GM12878 (cell line): ENCODE data around the gene TRIM38. TPM values are rescaled to one million over a fixed set of nuclear protein-coding genes. Genes with fewer than 3 reads are reported as not detected.

Experiments
- ATAC-seq: fragments of 200-7000 bp; cut with Tn5 transposase; 3 replicates; pipeline ENCODE4 v1.9.1; 2020; ENCODE audit warnings: mild to moderate bottlenecking, moderate library complexity
- BruUV-seq: library from RNA; stranded (reverse); fragments of 400-500 nt; replicated peaks from 2 replicates; lab custom pipeline; 2021; lab: Mats Ljungman, UMichigan
- CTCF ChIA-PET: fragments of 300-600 bp; sonication (Branson Sonifier 250); formaldehyde crosslinking; extraction: SDS; loops from one replicate; lab custom pipeline; 2021; ENCODE audit warnings: inconsistent platforms; lab: Yijun Ruan, JAX
- POLR2A ChIA-PET: fragments of 350-600 bp; formaldehyde crosslinking; extraction: SDS; loops from one replicate; lab custom pipeline; 2021; ENCODE audit warnings: inconsistent platforms; lab: Charles Lee
- RAD21 ChIA-PET: fragments of 300-600 bp; sonication (Branson Sonifier 250); formaldehyde crosslinking; loops from one replicate; lab custom pipeline; 2023; ENCODE audit warnings: antibody characterized with exemption; ENCODE audit not compliant: unreplicated experiment; lab: Charles Lee
- SMC1A ChIA-PET: fragments of 300-600 bp; sonication (Branson Sonifier 250); formaldehyde crosslinking; loops from one replicate; lab custom pipeline; 2023; ENCODE audit not compliant: unreplicated experiment, uncharacterized antibody; lab: Charles Lee
- DNase-seq: peaks from one replicate; pipeline ENCODE4 v3.0.0-alpha.2; 2011; ENCODE audit warnings: low read depth, low spot score
- FAIRE-seq: peaks from 3 replicates; lab custom pipeline; 2011; peaks lifted over from hg19 to GRCh38; lab: Jason Lieb, UNC
- H2AFZ ChIP-seq: 2 replicates; pipeline ENCODE4 v1.6.0; 2011; ENCODE audit warnings: low read depth, low read length, control low read depth; ENCODE audit not compliant: control insufficient read depth
- H3K27ac ChIP-seq: 2 replicates; pipeline ENCODE4 v1.5.1; 2011; ENCODE audit warnings: control low read depth; ENCODE audit not compliant: control insufficient read depth, insufficient read depth
- H3K27me3 ChIP-seq, 2 experiments: replicated peaks in 1 of 2; 2 replicates each; pipeline versions ENCODE4 v1.6.0 to v1.6.1; 2011; ENCODE audit warnings: low read length in 1 of 2; ENCODE audit not compliant: control insufficient read depth in 2 of 2, insufficient read depth in 2 of 2
- H3K36me3 ChIP-seq, 2 experiments: 2 replicates each; pipeline ENCODE4 v1.5.1; 2011; ENCODE audit warnings: low read length in 1 of 2; ENCODE audit not compliant: control insufficient read depth in 2 of 2, insufficient read depth in 2 of 2
- H3K4me1 ChIP-seq: 2 replicates; pipeline ENCODE4 v1.6.1; 2011; ENCODE audit warnings: mild to moderate bottlenecking, low read length, moderate library complexity, mixed read lengths; ENCODE audit not compliant: control insufficient read depth, insufficient read depth
- H3K4me2 ChIP-seq: 2 replicates; pipeline ENCODE4 v1.6.0; 2011; ENCODE audit warnings: control low read depth; ENCODE audit not compliant: control insufficient read depth, insufficient read depth
- H3K4me3 ChIP-seq: fragments of 200-600 bp; sonication (generic); 2 replicates; pipeline ENCODE4 v1.5.1; 2016
- H3K79me2 ChIP-seq: 2 replicates; pipeline ENCODE4 v1.6.0; 2011; ENCODE audit warnings: low read length; ENCODE audit not compliant: control insufficient read depth, insufficient read depth
- H3K9ac ChIP-seq: 2 replicates; pipeline ENCODE4 v1.8.0; 2011; ENCODE audit warnings: low read length, control low read depth, mixed read lengths; ENCODE audit not compliant: control insufficient read depth, insufficient read depth
- H3K9me3 ChIP-seq: replicated peaks from 3 replicates; pipeline ENCODE4 v1.5.1; 2011; ENCODE audit warnings: mild to moderate bottlenecking, low read length; ENCODE audit not compliant: control insufficient read depth, insufficient read depth
- H4K20me1 ChIP-seq: 2 replicates; pipeline ENCODE4 v1.6.0; 2011; ENCODE audit not compliant: control insufficient read depth, insufficient read depth
- BRCA1 ChIP-seq: IDR thresholded peaks from 2 replicates; pipeline ENCODE4 v1.6.1; 2011; ENCODE audit warnings: low read depth, low read length, improper control_type of control experiment
- HDGF ChIP-seq: fragments of 450-650 bp; IDR thresholded peaks from 2 replicates; pipeline ENCODE4 v1.6.1; 2016; ENCODE audit warnings: antibody characterized with exemption
- LARP7 ChIP-seq: fragments of 450-650 bp; IDR thresholded peaks from 2 replicates; pipeline ENCODE4 v1.6.1; 2017; ENCODE audit warnings: mild to moderate bottlenecking
- MEF2B ChIP-seq: fragments of 450-650 bp; IDR thresholded peaks from 2 replicates; pipeline ENCODE4 v1.6.1; 2018; ENCODE audit warnings: mild to moderate bottlenecking, moderate library complexity; ENCODE audit not compliant: partially characterized antibody, poor library complexity, severe bottlenecking
- NR2F1 ChIP-seq: fragments of 450-650 bp; conservative IDR thresholded peaks from 2 replicates; pipeline ENCODE4 v1.6.1; 2017; ENCODE audit warnings: mild to moderate bottlenecking
- POLR2AphosphoS5 ChIP-seq: IDR thresholded peaks from 2 replicates; pipeline ENCODE4 v1.6.1; 2011; ENCODE audit warnings: mild to moderate bottlenecking, low read length, inconsistent platforms
- TCF12 ChIP-seq: IDR thresholded peaks from 2 replicates; pipeline ENCODE4 v1.6.1; 2011; ENCODE audit warnings: low read depth, mild to moderate bottlenecking, low read length
- YY1 ChIP-seq: IDR thresholded peaks from 2 replicates; pipeline ENCODE4 v1.6.1; 2011; ENCODE audit warnings: low read depth, mild to moderate bottlenecking, low read length
- WGBS: methylation state at CpG from one replicate; pipeline ENCODE4 v1.1.6; 2016; ENCODE audit warnings: low lambda C conversion rate; ENCODE audit not compliant: insufficient replicate concordance, insufficient coverage; ENCODE audit errors: missing lambda C conversion rate; 5-methylcytosine and 5-hydroxymethylcytosine counted together
- in situ Hi-C: fragments of 300-500 bp; cut with MboI; formaldehyde crosslinking; loops from 9 replicates; pipeline ENCODE4 v1.14.3; 2018; ENCODE audit warnings: mixed read lengths
- intact Hi-C: fragments of 100-400 bp; cut with micrococcal nuclease; formaldehyde crosslinking; loops from one replicate; pipeline ENCODE4 v1.14.2; 2022; ENCODE audit not compliant: unreplicated experiment
- polyA plus RNA-seq, 11 experiments: library from polyadenylated mRNA; depleted of rRNA in 4 of 11; unstranded in 6 of 11; stranded (reverse) in 5 of 11; fragments of >200 nt; fragmentation: Nextera tagmentation in 4 of 11; fragmentation: Illumina TruSeq in 1 of 11; extraction: Ambion mirVana in 4 of 11; extraction: Trizol in 1 of 11; gene quantifications; 1 replicate in 1 of 11; 2 replicates in 10 of 11; pipeline versions ENCODE4 v1.2.1 to v1.2.3, GENCODE V29; 2011 to 2016; ENCODE audit warnings: inconsistent platforms in 2 of 11, missing spikeins in 2 of 11, low read depth in 1 of 11
- total RNA-seq, 4 experiments: library from RNA; depleted of rRNA in 3 of 4; stranded (reverse); fragments of >200 nt in 3 of 4; fragmentation: Illumina TruSeq in 1 of 4; extraction: Trizol in 1 of 4; gene quantifications; 2 replicates each; pipeline versions ENCODE4 v1.2.1 to v1.2.3, GENCODE V29; 2013 to 2021
- TF ChIP-seq, protein P1 (sequence below): fragments of 450-650 bp; IDR thresholded peaks from 2 replicates; pipeline ENCODE4 v1.6.1; 2017; ENCODE audit warnings: low read depth, mild to moderate bottlenecking, moderate library complexity
- TF ChIP-seq, protein P2 (sequence below): IDR thresholded peaks from 2 replicates; pipeline ENCODE4 v1.6.1; 2011; ENCODE audit warnings: mild to moderate bottlenecking, low read depth, low read length, moderate library complexity; ENCODE audit not compliant: insufficient replicate concordance
- TF ChIP-seq, protein P3 (sequence below): fragments of 450-650 bp; IDR thresholded peaks from 2 replicates; pipeline ENCODE4 v1.6.1; 2018; ENCODE audit warnings: borderline replicate concordance, mild to moderate bottlenecking; ENCODE audit not compliant: partially characterized antibody

Gene TRIM38
- total and polyA plus RNA-seq, 10 of the 15 experiments (the other 5 are each of a cell fraction or from before 2014, with no cell fraction given): 4.5 to 14.7 (median 11.1) TPM

DNA sequence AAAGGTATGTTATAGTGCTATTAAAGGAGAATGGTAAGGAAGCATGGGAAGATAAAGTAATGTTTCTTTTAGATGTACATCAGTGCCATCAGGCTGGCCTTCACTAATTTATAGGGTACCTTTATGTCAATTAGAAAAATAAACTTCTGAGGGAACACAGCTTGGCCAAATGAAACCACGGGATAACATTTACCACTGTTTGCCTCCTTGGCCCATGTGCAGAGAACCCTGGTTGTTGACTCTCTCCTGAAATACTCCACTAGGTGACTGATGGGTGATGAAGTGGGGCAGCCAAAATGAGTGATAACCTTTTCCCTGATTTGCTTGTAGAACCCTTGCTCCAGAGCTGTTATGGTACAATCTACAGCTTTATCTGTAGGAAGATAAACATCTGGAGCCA is 9.5 kb downstream of the TRIM38 start:
- DNase-seq (no peak), FAIRE-seq (no peak), ATAC-seq (no peak)
- TF ChIP-seq POLR2AphosphoS5 (0 out of 2 replicates have a peak, but pooled peaks have one; percentile 22), TCF12 (no peak)
- RAD21 ChIA-PET: interaction anchor here (1.2 kb wide), 1 partner anchor 21 kb away, joined by 4 read pairs; no protein-coding TSS in a partner anchor
- CTCF ChIA-PET: interaction anchor here (0.5 to 1.5 kb wide), 4 partner anchors 9 to 1585 kb away, joined by 3 to 5 read pairs (median 4); no protein-coding TSS in a partner anchor
- Histone ChIP-seq H3K27ac (no peak overlapping the region), H3K4me3 (no peak overlapping the region), H3K79me2 (peaks cover 12% of the 10 kb centered on the region), H2AFZ (no peak overlapping the region), H3K27me3 (no peaks in the 10 kb centered on the region), H3K9me3 (no peaks in the 10 kb centered on the region), H3K36me3 (peaks cover 1 to 44% of the 10 kb centered on the region in 2 experiments; a peak in 3 of 4 replicates), H3K4me1 (peaks cover 16% of the 10 kb centered on the region), H3K4me2 (no peak overlapping the region), H4K20me1 (no peaks in the 10 kb centered on the region), H3K9ac (no peak overlapping the region)
- in situ Hi-C loops (no loop called here), intact Hi-C loops (no loop called here)
- SMC1A ChIA-PET: interaction anchor here (2.0 kb wide), 1 partner anchor 21 kb away, joined by 4 read pairs; no protein-coding TSS in a partner anchor
- no TSS peak for BruUV-seq
- POLR2A ChIA-PET: interaction anchor here (2.3 kb wide), 1 partner anchor 9 kb away, joined by 10 read pairs; the partner anchor contains the start of gene TRIM38
- WGBS: 100% methylated on average over 1 of the region's 1 CpG

DNA sequence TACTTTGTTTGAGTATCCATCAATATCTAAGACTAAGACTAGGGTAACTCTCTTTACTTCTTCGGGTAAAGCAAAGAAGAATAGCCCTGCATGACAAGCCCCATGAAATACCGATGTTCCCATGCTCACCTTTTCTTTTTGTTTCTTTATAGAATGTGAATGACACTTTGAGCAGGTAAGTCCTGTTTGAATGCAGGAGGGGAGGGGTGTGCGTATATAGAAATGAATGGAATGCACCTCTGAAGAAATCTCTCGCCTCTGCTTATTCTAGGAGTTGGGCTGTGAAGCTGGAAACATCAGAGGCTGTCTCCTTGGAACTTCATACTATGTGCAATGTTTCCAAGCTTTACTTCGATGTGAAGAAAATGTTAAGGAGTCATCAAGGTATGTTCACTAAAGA is 10.3 kb downstream of the TRIM38 start:
- intact Hi-C loops: no loop called here
- ATAC-seq: no peak
- no peak for DNase-seq
- Histone ChIP-seq H3K9me3 (no peaks in the 10 kb centered on the region), H3K36me3 (peaks cover 1 to 37% of the 10 kb centered on the region in 2 experiments; a peak in 3 of 4 replicates), H3K27ac (no peak overlapping the region), H3K4me3 (no peak overlapping the region), H3K4me2 (no peak overlapping the region), H4K20me1 (no peaks in the 10 kb centered on the region), H3K79me2 (peaks cover 6% of the 10 kb centered on the region), H3K9ac (no peak overlapping the region), H2AFZ (no peak overlapping the region), H3K4me1 (peaks cover 15% of the 10 kb centered on the region), H3K27me3 (no peaks in the 10 kb centered on the region)
- over 99% methylated on average over 5 of the region's 5 CpGs for WGBS
- in situ Hi-C loops: no loop called here
- ChIA-PET CTCF (interaction anchor here (0.8 to 2.9 kb wide), 5 partner anchors 10 to 253 kb away, joined by 3 to 15 read pairs (median 5); no protein-coding TSS in a partner anchor), POLR2A (interaction anchor here (1.4 to 2.3 kb wide), 2 partner anchors 10 to 29 kb away, joined by 3 to 10 read pairs; partner anchors contain the start of gene TRIM38), RAD21 (interaction anchor here (1.2 kb wide), 1 partner anchor 20 kb away, joined by 4 read pairs; no protein-coding TSS in a partner anchor), SMC1A (interaction anchor here (0.9 to 2.0 kb wide), 2 partner anchors 13 to 20 kb away, joined by 3 to 4 read pairs; no protein-coding TSS in a partner anchor)
- FAIRE-seq: no peak
- no TSS peak for BruUV-seq
- no peak for TF ChIP-seq BRCA1
- no peak for TF ChIP-seq HDGF
- TF ChIP-seq, protein P1, sequence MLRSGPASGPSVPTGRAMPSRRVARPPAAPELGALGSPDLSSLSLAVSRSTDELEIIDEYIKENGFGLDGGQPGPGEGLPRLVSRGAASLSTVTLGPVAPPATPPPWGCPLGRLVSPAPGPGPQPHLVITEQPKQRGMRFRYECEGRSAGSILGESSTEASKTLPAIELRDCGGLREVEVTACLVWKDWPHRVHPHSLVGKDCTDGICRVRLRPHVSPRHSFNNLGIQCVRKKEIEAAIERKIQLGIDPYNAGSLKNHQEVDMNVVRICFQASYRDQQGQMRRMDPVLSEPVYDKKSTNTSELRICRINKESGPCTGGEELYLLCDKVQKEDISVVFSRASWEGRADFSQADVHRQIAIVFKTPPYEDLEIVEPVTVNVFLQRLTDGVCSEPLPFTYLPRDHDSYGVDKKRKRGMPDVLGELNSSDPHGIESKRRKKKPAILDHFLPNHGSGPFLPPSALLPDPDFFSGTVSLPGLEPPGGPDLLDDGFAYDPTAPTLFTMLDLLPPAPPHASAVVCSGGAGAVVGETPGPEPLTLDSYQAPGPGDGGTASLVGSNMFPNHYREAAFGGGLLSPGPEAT: no peak
- no peak for TF ChIP-seq YY1
- TF ChIP-seq, protein P2, sequence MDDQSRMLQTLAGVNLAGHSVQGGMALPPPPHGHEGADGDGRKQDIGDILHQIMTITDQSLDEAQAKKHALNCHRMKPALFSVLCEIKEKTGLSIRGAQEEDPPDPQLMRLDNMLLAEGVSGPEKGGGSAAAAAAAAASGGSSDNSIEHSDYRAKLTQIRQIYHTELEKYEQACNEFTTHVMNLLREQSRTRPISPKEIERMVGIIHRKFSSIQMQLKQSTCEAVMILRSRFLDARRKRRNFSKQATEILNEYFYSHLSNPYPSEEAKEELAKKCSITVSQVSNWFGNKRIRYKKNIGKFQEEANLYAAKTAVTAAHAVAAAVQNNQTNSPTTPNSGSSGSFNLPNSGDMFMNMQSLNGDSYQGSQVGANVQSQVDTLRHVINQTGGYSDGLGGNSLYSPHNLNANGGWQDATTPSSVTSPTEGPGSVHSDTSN: no peak
- TF ChIP-seq LARP7: no peak
- no peak for TF ChIP-seq MEF2B
- TF ChIP-seq, protein P3, sequence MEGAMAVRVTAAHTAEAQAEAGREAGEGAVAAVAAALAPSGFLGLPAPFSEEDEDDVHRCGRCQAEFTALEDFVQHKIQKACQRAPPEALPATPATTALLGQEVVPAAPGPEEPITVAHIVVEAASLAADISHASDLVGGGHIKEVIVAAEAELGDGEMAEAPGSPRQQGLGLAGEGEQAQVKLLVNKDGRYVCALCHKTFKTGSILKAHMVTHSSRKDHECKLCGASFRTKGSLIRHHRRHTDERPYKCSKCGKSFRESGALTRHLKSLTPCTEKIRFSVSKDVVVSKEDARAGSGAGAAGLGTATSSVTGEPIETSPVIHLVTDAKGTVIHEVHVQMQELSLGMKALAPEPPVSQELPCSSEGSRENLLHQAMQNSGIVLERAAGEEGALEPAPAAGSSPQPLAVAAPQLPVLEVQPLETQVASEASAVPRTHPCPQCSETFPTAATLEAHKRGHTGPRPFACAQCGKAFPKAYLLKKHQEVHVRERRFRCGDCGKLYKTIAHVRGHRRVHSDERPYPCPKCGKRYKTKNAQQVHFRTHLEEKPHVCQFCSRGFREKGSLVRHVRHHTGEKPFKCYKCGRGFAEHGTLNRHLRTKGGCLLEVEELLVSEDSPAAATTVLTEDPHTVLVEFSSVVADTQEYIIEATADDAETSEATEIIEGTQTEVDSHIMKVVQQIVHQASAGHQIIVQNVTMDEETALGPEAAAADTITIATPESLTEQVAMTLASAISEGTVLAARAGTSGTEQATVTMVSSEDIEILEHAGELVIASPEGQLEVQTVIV: no peak
- no peak for TF ChIP-seq NR2F1
